Large intestine (tissue), 3 donors: ENCODE results near the gene SLC6A18. TPM values are rescaled to one million over a fixed set of nuclear protein-coding genes. Genes with fewer than 3 reads are reported as not detected.

ENCODE experiments used
- DNase-seq, 2 donors: peaks; one replicate each; pipeline versions ENCODE4 v3.0.0 to v3.0.0-alpha.2; 2013
- H3K27ac ChIP-seq: one replicate; pipeline ENCODE4 v1.5.1; 2013; ENCODE audit warnings: low read length
- H3K27me3 ChIP-seq: 2 replicates; pipeline ENCODE4 v1.6.1; 2013; ENCODE audit warnings: low read length; ENCODE audit not compliant: control insufficient read depth, insufficient read depth
- H3K36me3 ChIP-seq: 2 replicates; pipeline ENCODE4 v1.6.1; 2013; ENCODE audit warnings: low read length; ENCODE audit not compliant: control insufficient read depth, insufficient read depth
- H3K4me1 ChIP-seq: one replicate; pipeline ENCODE4 v1.6.1; 2013; ENCODE audit warnings: low read length; ENCODE audit not compliant: control insufficient read depth, insufficient read depth
- H3K4me3 ChIP-seq: one replicate; pipeline ENCODE4 v1.5.1; 2013; ENCODE audit warnings: low read length
- H3K9me3 ChIP-seq: one replicate; pipeline ENCODE4 v1.6.1; 2013; ENCODE audit warnings: mild to moderate bottlenecking, low read depth, low read length, moderate library complexity; ENCODE audit not compliant: control insufficient read depth
- WGBS: methylation state at CpG from one replicate; pipeline ENCODE4 v1.1.5; 2013; ENCODE audit warnings: low lambda C conversion rate; ENCODE audit not compliant: insufficient coverage; 5-methylcytosine and 5-hydroxymethylcytosine counted together
- polyA plus RNA-seq: library from polyadenylated mRNA; unstranded; fragments of 120-200 nt; gene quantifications from one replicate; pipeline ENCODE4 v1.2.1, GENCODE V29; 2013

SLC6A18 gene
- polyA plus RNA-seq, 1 donor, result 0.03 TPM

- H3K27ac ChIP-seq, result peak overlapping the region; percentile 91
- peaks cover 89% of the 10 kb centered on the region for H3K4me1 ChIP-seq
- no peaks in the 10 kb centered on the region for H3K27me3 ChIP-seq
- DNase-seq, result no peak
- peaks cover 35% of the 10 kb centered on the region for H3K9me3 ChIP-seq
- no CpG with 5 or more reads among the region's 25 CpGs for WGBS
- peak overlapping the region; percentile 62 for H3K4me3 ChIP-seq
- H3K36me3 ChIP-seq, result peaks cover 14% of the 10 kb centered on the region
These were observed 21.1 kb upstream of the SLC6A18 start for GRCh38 chr5:1203968-1204692.

GRCh38 chr5:1204693-1205242 lies 20.4 kb upstream of the SLC6A18 start:
- Histone ChIP-seq H3K4me3 (peak overlapping the region; percentile 62), H3K4me1 (peaks cover 88% of the 10 kb centered on the region), H3K27me3 (no peaks in the 10 kb centered on the region), H3K36me3 (peaks cover 15% of the 10 kb centered on the region), H3K27ac (peak overlapping the region; percentile 91), H3K9me3 (peaks cover 35% of the 10 kb centered on the region)
- DNase-seq, result peak; percentile 69 to 85
- WGBS, result no CpG with 5 or more reads among the region's 18 CpGs

GRCh38 chr5:1205255-1206180 lies 19.7 kb upstream of the SLC6A18 start:
- Histone ChIP-seq H3K4me3 (peak overlapping the region; percentile 62), H3K4me1 (peaks cover 85% of the 10 kb centered on the region), H3K9me3 (peaks cover 35% of the 10 kb centered on the region), H3K27ac (peak overlapping the region; percentile 91), H3K27me3 (no peaks in the 10 kb centered on the region), H3K36me3 (peaks cover 22% of the 10 kb centered on the region)
- DNase-seq, result no peak
- no CpG with 5 or more reads among the region's 11 CpGs for WGBS

GRCh38 chr5:1206521-1207412 lies 18.4 kb upstream of the SLC6A18 start:
- H3K4me1 ChIP-seq, result peaks cover 73% of the 10 kb centered on the region
- no CpG with 5 or more reads among the region's 49 CpGs for WGBS
- H3K4me3 ChIP-seq, result no peak overlapping the region

GRCh38 chr5:1207555-1207954 lies 17.6 kb upstream of the SLC6A18 start:
- Histone ChIP-seq H3K36me3 (peaks cover 40% of the 10 kb centered on the region), H3K27ac (no peak overlapping the region), H3K27me3 (no peaks in the 10 kb centered on the region), H3K4me3 (no peak overlapping the region), H3K9me3 (peaks cover 23% of the 10 kb centered on the region), H3K4me1 (peaks cover 65% of the 10 kb centered on the region)
- no CpG with 5 or more reads among the region's 6 CpGs for WGBS
- no peak for DNase-seq

More at GRCh38 chr5:1206521-1207412, 18.4 kb upstream of the SLC6A18 start:
- Histone ChIP-seq H3K27me3 (no peaks in the 10 kb centered on the region), H3K9me3 (peaks cover 26% of the 10 kb centered on the region), H3K27ac (no peak overlapping the region), H3K36me3 (peaks cover 33% of the 10 kb centered on the region)
- no peak for DNase-seq

GRCh38 chr5:1208221-1208742 lies 16.9 kb upstream of the SLC6A18 start:
- no peak for DNase-seq
- no CpG with 5 or more reads among the region's 17 CpGs for WGBS
- no peak overlapping the region for H3K4me3 ChIP-seq
- H3K36me3 ChIP-seq, result peaks cover 40% of the 10 kb centered on the region
- peak overlapping the region; percentile 62 for H3K27ac ChIP-seq
- no peaks in the 10 kb centered on the region for H3K27me3 ChIP-seq
- H3K4me1 ChIP-seq, result peaks cover 59% of the 10 kb centered on the region
- peaks cover 15% of the 10 kb centered on the region for H3K9me3 ChIP-seq

- Histone ChIP-seq H3K4me3 (no peak overlapping the region), H3K27me3 (no peaks in the 10 kb centered on the region), H3K36me3 (peaks cover 45% of the 10 kb centered on the region), H3K4me1 (peaks cover 55% of the 10 kb centered on the region), H3K9me3 (peaks cover 14% of the 10 kb centered on the region), H3K27ac (peak overlapping the region; percentile 62)
- WGBS, result no CpG with 5 or more reads among the region's 24 CpGs
- peak; percentile 66 to 82 for DNase-seq
These were observed 16.3 kb upstream of the SLC6A18 start for GRCh38 chr5:1208743-1209488.

GRCh38 chr5:1209489-1209852 lies 15.7 kb upstream of the SLC6A18 start:
- Histone ChIP-seq H3K4me1 (peaks cover 49% of the 10 kb centered on the region), H3K27me3 (no peaks in the 10 kb centered on the region), H3K36me3 (peaks cover 48% of the 10 kb centered on the region), H3K4me3 (no peak overlapping the region), H3K27ac (peak overlapping the region; percentile 20), H3K9me3 (peaks cover 13% of the 10 kb centered on the region)
- 17% methylated on average over 1 of the region's 2 CpGs for WGBS
- DNase-seq, result no peak
